HUES48 (cell line): ENCODE results near the gene MAGEA9B.
"Not testable (repeated sequence)": the region's sequence is repeated elsewhere in the genome, so short reads cannot be mapped to it uniquely, and the experiment has no call there.

Experiments
- H3K27ac ChIP-seq: one replicate; pipeline ENCODE4 v1.7.0; 2013; ENCODE audit warnings: low read depth, low read length, inconsistent platforms
- H3K27me3 ChIP-seq: 2 replicates; pipeline ENCODE4 v1.6.1; 2013; ENCODE audit warnings: mild to moderate bottlenecking, low read length; ENCODE audit not compliant: control insufficient read depth, insufficient read depth
- H3K36me3 ChIP-seq: 2 replicates; pipeline ENCODE4 v1.6.1; 2013; ENCODE audit warnings: low read length; ENCODE audit not compliant: control insufficient read depth, insufficient read depth
- H3K4me1 ChIP-seq: 2 replicates; pipeline ENCODE4 v1.6.1; 2013; ENCODE audit warnings: mild to moderate bottlenecking, low read length; ENCODE audit not compliant: control insufficient read depth, insufficient read depth
- H3K4me3 ChIP-seq: 2 replicates; pipeline ENCODE4 v1.5.1; 2013; ENCODE audit warnings: mild to moderate bottlenecking, low read depth, low read length
- H3K9ac ChIP-seq: 2 replicates; pipeline ENCODE4 v1.6.1; 2013; ENCODE audit warnings: mild to moderate bottlenecking, low read depth, low read length, moderate library complexity
- H3K9me3 ChIP-seq: 2 replicates; pipeline ENCODE4 v1.6.1; 2013; ENCODE audit warnings: low read length; ENCODE audit not compliant: control insufficient read depth, insufficient read depth

The MAGEA9B gene

DNA sequence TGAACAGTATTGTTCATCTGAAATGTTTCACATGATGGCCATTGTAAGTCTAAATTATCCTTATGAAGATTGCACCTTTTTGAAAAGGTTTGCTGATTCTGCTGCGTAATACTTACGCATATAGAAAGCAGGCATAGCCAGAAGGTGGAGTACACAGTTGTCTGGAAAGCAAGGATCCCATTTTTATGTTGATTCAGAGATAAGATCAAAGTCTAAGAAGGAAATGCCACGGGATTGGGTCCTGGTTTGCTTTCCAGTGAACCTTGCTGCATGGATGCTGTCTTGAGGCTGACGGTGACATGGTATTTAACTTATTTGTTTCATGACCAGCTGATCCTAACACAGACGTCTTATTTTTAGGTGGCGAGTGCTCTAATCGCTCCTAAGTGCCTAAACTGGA lies 15.5 kb downstream of the MAGEA9B start:
- no peaks in the 10 kb centered on the region for H3K27me3 ChIP-seq
- no peak overlapping the region for H3K9ac ChIP-seq
- H3K4me1 ChIP-seq, result 0 out of 2 replicates have a peak, but pooled peaks cover 5% of the 10 kb centered on the region
- H3K9me3 ChIP-seq, result peaks cover 7% of the 10 kb centered on the region; the same call in 1 of the 2 replicates
- no peaks in the 10 kb centered on the region for H3K36me3 ChIP-seq
- H3K4me3 ChIP-seq, result no peak overlapping the region
- H3K27ac ChIP-seq, result no peak overlapping the region

DNA sequence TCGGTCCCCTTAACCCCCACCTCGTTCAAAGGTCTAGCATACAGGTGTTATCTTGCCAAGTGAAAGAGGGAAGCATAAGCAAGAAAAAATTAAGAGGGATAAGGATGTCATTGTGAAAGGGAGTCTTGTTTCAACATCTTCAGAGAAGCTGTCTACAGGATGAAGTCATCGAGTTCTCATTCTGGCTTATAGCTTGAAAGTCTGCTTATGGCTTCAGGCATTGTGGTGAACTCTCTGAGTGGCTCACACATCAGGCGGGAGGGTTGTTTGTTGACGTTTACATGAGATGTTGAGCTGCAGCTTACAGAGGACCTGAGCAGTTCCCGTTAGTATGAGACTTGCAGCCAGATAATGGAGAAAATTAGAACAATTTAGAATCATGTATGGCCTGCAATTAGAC lies 16.6 kb downstream of the MAGEA9B start:
- H3K4me3 ChIP-seq, result no peak overlapping the region
- H3K36me3 ChIP-seq, result no peaks in the 10 kb centered on the region
- H3K9ac ChIP-seq, result no peak overlapping the region
- 0 out of 2 replicates have a peak, but pooled peaks cover 5% of the 10 kb centered on the region for H3K4me1 ChIP-seq
- H3K9me3 ChIP-seq, result peaks cover 7% of the 10 kb centered on the region; the same call in 1 of the 2 replicates
- H3K27ac ChIP-seq, result no peak overlapping the region
- no peaks in the 10 kb centered on the region for H3K27me3 ChIP-seq

DNA sequence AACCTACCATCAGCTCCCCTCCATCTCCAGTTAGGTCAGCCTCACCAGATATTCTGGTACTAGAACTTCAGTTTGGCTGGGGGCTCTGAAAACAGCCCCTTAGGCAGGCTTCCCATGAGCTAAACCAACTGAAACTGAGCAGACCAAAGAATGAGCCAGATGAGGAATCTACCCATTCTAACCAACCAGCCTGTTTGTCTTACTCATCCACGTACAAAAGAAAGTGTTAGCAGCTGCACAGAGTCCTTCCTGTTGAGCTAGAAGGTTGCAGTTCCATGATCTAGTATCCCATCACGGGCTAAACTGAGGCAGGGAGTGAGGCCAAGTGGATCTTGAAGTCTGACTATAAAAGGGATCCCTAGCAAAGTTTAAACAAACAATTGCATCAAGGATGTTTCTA lies 17.5 kb downstream of the MAGEA9B start:
- H3K9me3 ChIP-seq, result peaks cover 7% of the 10 kb centered on the region; the same call in 1 of the 2 replicates
- H3K27ac ChIP-seq, result no peak overlapping the region
- H3K4me1 ChIP-seq, result 0 out of 2 replicates have a peak, but pooled peaks cover 5% of the 10 kb centered on the region

DNA sequence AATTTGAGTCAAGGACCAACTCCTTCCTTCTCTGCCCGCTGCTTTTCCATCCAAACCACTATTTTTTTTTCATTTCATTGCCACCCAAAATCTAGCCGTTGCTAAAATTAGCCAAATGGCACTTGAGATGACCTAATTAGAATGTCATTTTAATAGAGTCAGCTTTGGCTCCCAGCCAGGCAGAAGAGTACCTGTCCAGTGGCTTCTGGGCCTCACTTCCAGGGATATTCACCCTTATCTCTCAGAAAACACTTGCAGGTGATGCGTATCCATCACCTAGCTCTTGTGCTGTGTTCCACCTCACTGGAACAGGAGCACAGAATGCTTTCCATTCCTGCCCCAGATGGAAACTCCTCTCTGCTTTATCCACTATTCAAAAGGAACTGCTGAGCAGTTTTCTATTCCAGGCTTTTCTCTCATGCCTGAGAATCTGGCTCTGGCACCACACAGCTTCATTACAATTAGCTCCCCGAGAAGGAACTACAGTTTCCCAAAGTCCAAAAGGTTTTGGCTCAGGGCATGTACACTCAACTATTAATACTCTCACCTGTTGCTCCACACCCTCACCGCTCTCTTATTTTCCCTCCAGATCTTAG lies 18.5 kb downstream of the MAGEA9B start:
- H3K4me3 ChIP-seq, result no peak overlapping the region
- no peaks in the 10 kb centered on the region for H3K36me3 ChIP-seq
- H3K9ac ChIP-seq, result no peak overlapping the region
- H3K4me1 ChIP-seq, result 0 out of 2 replicates have a peak, but pooled peaks cover 5% of the 10 kb centered on the region
- H3K27ac ChIP-seq, result no peak overlapping the region
- H3K9me3 ChIP-seq, result peaks cover 8% of the 10 kb centered on the region; the same call in 1 of the 2 replicates
- no peaks in the 10 kb centered on the region for H3K27me3 ChIP-seq

More for the DNA sequence above, 17.5 kb downstream of the MAGEA9B start:
- no peak overlapping the region for H3K4me3 ChIP-seq
- H3K36me3 ChIP-seq, result no peaks in the 10 kb centered on the region
- no peak overlapping the region for H3K9ac ChIP-seq
- no peaks in the 10 kb centered on the region for H3K27me3 ChIP-seq

DNA sequence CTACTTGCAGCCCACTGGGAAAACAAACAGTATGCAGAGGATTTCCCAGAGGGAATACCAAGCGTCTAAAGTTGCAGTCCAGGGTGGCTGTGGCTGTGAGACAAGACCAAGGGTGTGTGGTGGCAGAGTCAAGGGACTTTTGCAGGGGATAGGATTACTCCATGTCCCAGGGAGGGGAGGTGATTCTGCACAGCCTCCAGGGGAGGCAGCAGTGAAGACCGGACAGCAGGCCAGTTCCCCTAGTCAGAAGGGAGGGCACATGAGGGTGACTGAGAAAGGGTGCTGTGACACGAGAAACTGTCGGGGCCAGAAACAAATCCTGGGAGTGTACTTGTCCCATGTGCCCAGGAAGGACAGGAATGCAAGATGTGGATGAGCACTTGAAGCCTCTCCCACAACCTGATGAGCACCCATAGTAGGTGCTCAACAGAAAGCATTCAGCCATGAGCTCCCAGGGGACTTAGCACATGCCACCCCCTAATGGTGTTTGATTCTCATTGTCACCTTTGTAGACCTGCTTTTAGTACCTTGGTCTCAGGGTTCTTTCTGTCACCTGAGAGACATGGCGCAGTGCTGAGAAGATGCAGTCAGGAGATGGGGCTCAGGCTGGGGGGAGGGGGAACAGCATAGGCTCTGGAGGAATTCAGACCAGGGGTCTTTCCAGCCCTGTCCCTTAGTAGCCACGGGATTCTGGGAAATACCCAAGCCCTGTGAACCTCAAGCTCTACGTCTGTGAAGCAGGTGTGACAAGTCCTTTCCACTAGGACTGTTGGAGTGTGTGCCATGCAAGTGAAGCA lies 19.4 kb downstream of the MAGEA9B start:
- H3K27ac ChIP-seq, result no peak overlapping the region
- peaks cover 17% of the 10 kb centered on the region for H3K9me3 ChIP-seq
- 0 out of 2 replicates have a peak, but pooled peaks cover 5% of the 10 kb centered on the region for H3K4me1 ChIP-seq
- H3K4me3 ChIP-seq, result no peak overlapping the region
- no peak overlapping the region for H3K9ac ChIP-seq
- no peaks in the 10 kb centered on the region for H3K27me3 ChIP-seq
- no peaks in the 10 kb centered on the region for H3K36me3 ChIP-seq

DNA sequence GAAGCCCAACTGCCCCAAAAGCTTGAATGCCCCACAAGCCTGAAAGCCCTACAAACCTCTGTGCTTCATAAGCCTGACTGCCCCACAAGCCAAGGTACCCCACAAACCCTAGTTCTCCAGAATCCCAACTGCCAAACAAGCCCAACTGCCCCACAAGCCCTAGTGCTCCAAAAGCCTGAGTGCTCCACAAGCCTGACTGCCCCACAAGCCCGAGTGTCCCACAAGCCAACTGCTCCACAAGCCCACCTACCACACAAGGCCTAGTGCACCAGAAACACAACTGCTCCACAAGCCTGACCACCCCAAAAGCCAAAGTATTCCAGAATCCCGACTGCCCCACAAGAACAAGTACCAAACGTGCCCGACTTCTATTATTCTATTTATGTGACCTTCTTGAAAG lies 23.9 kb downstream of the MAGEA9B start:
- Histone ChIP-seq H3K9me3 (peaks cover 13% of the 10 kb centered on the region), H3K9ac (no peak overlapping the region), H3K27ac (peak overlapping the region; percentile 73), H3K27me3 (no peaks in the 10 kb centered on the region), H3K4me3 (no peak overlapping the region), H3K4me1 (no peaks in the 10 kb centered on the region), H3K36me3 (no peaks in the 10 kb centered on the region)

DNA sequence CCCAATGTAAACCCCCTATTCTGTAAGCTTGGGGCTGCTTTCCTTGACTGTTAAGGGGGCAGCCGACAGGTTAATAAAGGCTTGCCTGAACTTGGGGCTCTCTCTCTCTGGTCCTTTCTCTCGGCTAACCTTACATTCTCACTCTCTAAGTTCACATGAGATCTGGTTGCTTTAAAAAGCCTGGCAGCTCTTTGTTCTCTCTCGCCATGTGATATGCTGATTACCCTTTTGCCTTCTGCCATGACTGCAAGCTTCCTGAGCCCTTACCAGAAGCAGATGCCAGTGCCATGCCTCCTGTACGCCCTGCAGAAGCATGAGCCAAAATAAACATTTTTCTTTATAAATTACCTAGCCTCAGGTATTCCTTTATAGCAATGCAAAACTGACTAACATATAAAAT lies 32.0 kb downstream of the MAGEA9B start:
- H3K9ac ChIP-seq, H3K9me3 ChIP-seq, H3K4me1 ChIP-seq, H3K36me3 ChIP-seq, H3K27me3 ChIP-seq, H3K4me3 ChIP-seq, H3K27ac ChIP-seq: not testable (repeated sequence)

DNA sequence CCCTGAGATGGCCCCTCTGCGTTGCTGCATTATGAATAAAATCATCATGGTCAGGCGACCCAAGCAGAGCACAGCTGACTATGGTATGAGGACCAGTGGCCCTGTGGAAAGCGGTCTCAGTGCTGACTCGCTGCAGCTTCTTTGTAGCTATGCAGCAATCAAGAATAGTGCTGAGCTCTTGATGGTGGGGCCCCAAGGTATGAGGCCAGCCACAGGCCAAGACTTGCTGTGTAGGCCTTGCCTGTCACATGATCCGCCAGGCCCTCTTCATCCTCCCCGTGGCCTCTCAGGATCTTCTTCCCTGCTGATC lies 35.4 kb downstream of the MAGEA9B start:
- H3K4me1 ChIP-seq, H3K4me3 ChIP-seq, H3K36me3 ChIP-seq, H3K27ac ChIP-seq, H3K27me3 ChIP-seq, H3K9ac ChIP-seq, H3K9me3 ChIP-seq: not testable (repeated sequence)

DNA sequence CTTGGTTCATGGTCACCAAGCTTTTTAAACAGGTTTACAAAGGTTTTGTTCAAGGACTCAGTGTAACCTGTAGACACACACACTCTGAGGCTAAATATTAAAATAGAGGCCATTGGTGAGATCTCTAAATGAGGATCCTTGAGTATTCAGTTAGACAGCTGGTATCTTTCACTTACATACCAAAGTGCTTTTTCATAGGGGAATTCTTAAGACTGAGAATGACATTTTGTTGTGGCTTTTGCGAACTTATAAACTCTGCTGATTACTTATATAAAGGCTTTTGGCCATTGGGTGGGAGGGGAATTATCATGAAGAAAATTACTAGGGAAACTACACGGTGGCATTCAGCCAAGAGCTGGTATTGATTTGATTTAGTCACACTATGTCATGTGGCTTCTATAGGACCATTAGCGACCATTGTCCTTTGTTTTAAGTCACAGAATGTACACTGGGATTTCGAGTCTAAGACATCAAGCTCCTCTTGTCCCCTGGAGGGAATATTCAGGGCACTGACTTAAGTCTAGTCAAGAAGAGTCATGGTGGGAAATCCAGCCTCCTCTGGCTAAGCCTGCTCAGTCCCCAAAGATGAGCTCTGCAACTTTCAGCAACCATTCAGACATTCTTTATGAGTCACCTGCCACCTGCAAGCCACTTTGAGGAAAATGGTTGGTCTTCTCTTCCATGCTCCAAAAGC lies 35.9 kb downstream of the MAGEA9B start:
- not testable (repeated sequence) for H3K27ac ChIP-seq, H3K9me3 ChIP-seq, H3K27me3 ChIP-seq, H3K36me3 ChIP-seq, H3K9ac ChIP-seq, H3K4me3 ChIP-seq, H3K4me1 ChIP-seq

DNA sequence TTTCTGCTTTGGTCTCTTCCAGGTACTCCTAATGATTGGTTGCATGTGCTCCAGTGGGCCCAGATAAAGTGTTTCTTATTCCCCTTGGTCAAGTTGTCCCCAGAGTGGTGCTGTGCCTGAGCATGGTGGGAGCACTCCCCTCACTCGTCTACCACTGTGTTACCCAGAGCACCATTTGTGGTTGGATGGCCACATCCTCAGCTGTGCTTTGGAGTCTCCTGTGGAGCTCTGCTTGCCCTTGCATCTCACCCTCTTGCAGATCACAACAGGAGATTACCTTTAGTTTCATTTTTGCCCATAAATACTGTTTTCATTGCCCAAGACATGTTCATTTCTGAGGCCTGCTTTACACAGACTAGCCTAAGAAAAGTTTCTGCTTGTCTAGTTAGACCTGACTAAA lies 36.8 kb downstream of the MAGEA9B start:
- not testable (repeated sequence) for H3K36me3 ChIP-seq, H3K27ac ChIP-seq, H3K4me3 ChIP-seq, H3K9ac ChIP-seq, H3K4me1 ChIP-seq, H3K9me3 ChIP-seq, H3K27me3 ChIP-seq

DNA sequence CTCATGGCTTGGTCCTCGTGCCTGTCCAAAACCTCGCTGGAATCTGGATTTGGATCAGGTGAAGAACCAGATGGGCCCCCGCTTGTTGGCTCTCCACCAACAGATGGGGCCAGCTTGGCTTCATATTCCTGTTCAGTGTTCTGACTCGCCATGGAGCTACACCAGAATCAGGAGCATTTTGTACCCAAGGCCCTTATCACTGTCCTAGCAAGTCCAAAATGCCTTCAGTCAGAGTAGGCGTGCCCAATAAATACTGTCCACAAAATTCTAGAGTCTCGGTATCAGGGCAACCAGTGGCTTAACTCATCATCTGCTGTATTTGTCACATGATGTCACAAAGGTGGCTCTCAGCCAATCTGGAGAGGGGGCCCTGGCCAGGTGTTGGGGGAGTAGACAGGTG lies 37.6 kb downstream of the MAGEA9B start, which contains the start of gene HSFX3:
Gene HSFX3 (minus strand): TSS at position 224 of the 400 bp plus-strand sequence. CDS start 72 bp downstream, at position 152.
- not testable (repeated sequence) for H3K9ac ChIP-seq, H3K27ac ChIP-seq, H3K4me3 ChIP-seq, H3K27me3 ChIP-seq, H3K9me3 ChIP-seq, H3K4me1 ChIP-seq, H3K36me3 ChIP-seq
